GM23338 (cell line): ENCODE data around the gene CAPZB. TPM values are rescaled to one million over a fixed set of nuclear protein-coding genes. Genes with fewer than 3 reads are reported as not detected.

Source experiments
- ATAC-seq: fragments of 200-7000 bp; cut with Tn5 transposase; 3 replicates; pipeline ENCODE4 v1.9.1; 2020
- DNase-seq: peaks from one replicate; pipeline ENCODE4 v3.0.0-alpha.2; 2015; ENCODE audit warnings: low spot score
- H2AFZ ChIP-seq: fragments of 200-600 bp; sonication (generic); 2 replicates; pipeline ENCODE4 v1.8.0; 2016; ENCODE audit warnings: antibody characterized with exemption, mild to moderate bottlenecking, moderate library complexity
- H3F3A ChIP-seq: fragments of 200-600 bp; sonication (generic); replicated peaks from 2 replicates; pipeline ENCODE4 v1.8.0; 2017; ENCODE audit warnings: antibody characterized with exemption, mixed run types, low read depth
- H3K27ac ChIP-seq: fragments of 200-600 bp; sonication (generic); 2 replicates; pipeline ENCODE4 v1.6.1; 2016; ENCODE audit warnings: low read depth
- H3K27me3 ChIP-seq: fragments of 200-600 bp; sonication (generic); 2 replicates; pipeline ENCODE4 v1.8.0; 2016; ENCODE audit warnings: mild to moderate bottlenecking, mixed run types, moderate library complexity; ENCODE audit not compliant: insufficient read depth
- H3K36me3 ChIP-seq: fragments of 200-600 bp; sonication (generic); 2 replicates; pipeline ENCODE4 v1.8.0; 2016; ENCODE audit warnings: mild to moderate bottlenecking; ENCODE audit not compliant: insufficient read depth
- H3K4me1 ChIP-seq: fragments of 200-600 bp; sonication (generic); 2 replicates; pipeline ENCODE4 v1.8.0; 2016; ENCODE audit warnings: mild to moderate bottlenecking, moderate library complexity; ENCODE audit not compliant: insufficient read depth
- H3K4me2 ChIP-seq: fragments of 200-600 bp; sonication (generic); 2 replicates; pipeline ENCODE4 v1.7.1; 2017; ENCODE audit warnings: mixed run types
- H3K4me3 ChIP-seq: fragments of 200-600 bp; sonication (generic); 2 replicates; pipeline ENCODE4 v1.6.1; 2016; ENCODE audit warnings: mixed run types
- H3K79me2 ChIP-seq: fragments of 200-600 bp; sonication (generic); replicated peaks from 2 replicates; pipeline ENCODE4 v1.8.0; 2017; ENCODE audit warnings: mild to moderate bottlenecking; ENCODE audit not compliant: insufficient read depth
- H3K9me2 ChIP-seq: fragments of 200-600 bp; sonication (generic); 2 replicates; pipeline ENCODE4 v1.8.0; 2017; ENCODE audit not compliant: insufficient read depth
- H4K20me1 ChIP-seq: fragments of 200-600 bp; sonication (generic); replicated peaks from 2 replicates; pipeline ENCODE4 v1.8.0; 2017; ENCODE audit warnings: mild to moderate bottlenecking; ENCODE audit not compliant: insufficient read depth
- H3K27ac Mint-ChIP-seq: 2 replicates; pipeline ENCODE4 v1.8.0; 2020; ENCODE audit warnings: inconsistent platforms, mild to moderate bottlenecking, moderate library complexity, mixed read lengths
- H3K27me3 Mint-ChIP-seq: 3 replicates; pipeline ENCODE4 v1.8.0; 2022; ENCODE audit warnings: low read depth, mild to moderate bottlenecking, moderate library complexity, mixed read lengths, inconsistent platforms; ENCODE audit not compliant: insufficient read depth, poor library complexity
- H3K36me3 Mint-ChIP-seq: 3 replicates; pipeline ENCODE4 v1.8.0; 2021; ENCODE audit warnings: low read depth, mild to moderate bottlenecking, inconsistent platforms, moderate library complexity, mixed read lengths
- H3K4me1 Mint-ChIP-seq: 3 replicates; pipeline ENCODE4 v1.8.0; 2020; ENCODE audit warnings: mild to moderate bottlenecking, inconsistent platforms, mixed read lengths
- H3K4me3 Mint-ChIP-seq: 3 replicates; pipeline ENCODE4 v1.8.0; 2021; ENCODE audit warnings: moderate library complexity, mild to moderate bottlenecking, inconsistent platforms, mixed read lengths
- H3K9me3 Mint-ChIP-seq: 3 replicates; pipeline ENCODE4 v1.8.0; 2020; ENCODE audit warnings: moderate library complexity, mild to moderate bottlenecking, inconsistent platforms, mixed read lengths
- CREB1 ChIP-seq: fragments of 250-450 bp; sonication (Bioruptor Pico); IDR thresholded peaks from 2 replicates; pipeline ENCODE4 v1.5.0; 2020; ENCODE audit warnings: low read depth, mild to moderate bottlenecking, moderate library complexity
- EZH2 ChIP-seq: fragments of 200-600 bp; sonication (generic); IDR thresholded peaks from one replicate; pipeline ENCODE4 v1.8.0; 2017; ENCODE audit warnings: antibody characterized with exemption, mild to moderate bottlenecking, low read depth; ENCODE audit not compliant: unreplicated experiment
- EZH2phosphoT487 ChIP-seq: fragments of 200-600 bp; sonication (generic); IDR thresholded peaks from one replicate; pipeline ENCODE4 v1.8.1; 2018; ENCODE audit warnings: antibody characterized with exemption; ENCODE audit not compliant: unreplicated experiment
- JUNB ChIP-seq: IDR thresholded peaks from one replicate; pipeline ENCODE4 v1.6.1; 2016; ENCODE audit warnings: antibody characterized with exemption; ENCODE audit not compliant: unreplicated experiment
- NANOG ChIP-seq: IDR thresholded peaks from 2 replicates; pipeline ENCODE4 v1.6.1; 2016; ENCODE audit warnings: antibody characterized with exemption, borderline replicate concordance
- POLR2AphosphoS5 ChIP-seq: IDR thresholded peaks from 2 replicates; pipeline ENCODE4 v1.6.1; 2016; ENCODE audit warnings: antibody characterized with exemption, low read depth
- REST ChIP-seq: IDR thresholded peaks from one replicate; pipeline ENCODE4 v1.6.1; 2018; ENCODE audit warnings: antibody characterized with exemption; ENCODE audit not compliant: unreplicated experiment
- STAT1 ChIP-seq: IDR thresholded peaks from one replicate; pipeline ENCODE4 v1.6.1; 2016; ENCODE audit warnings: antibody characterized with exemption; ENCODE audit not compliant: unreplicated experiment
- ZNF114 ChIP-seq: fragments of 250-450 bp; sonication (Bioruptor Pico); IDR thresholded peaks from 2 replicates; pipeline ENCODE4 v1.5.0; 2020; ENCODE audit warnings: mild to moderate bottlenecking, moderate library complexity
- ZNF331 ChIP-seq: fragments of 250-450 bp; sonication (Bioruptor Pico); IDR thresholded peaks from 2 replicates; pipeline ENCODE4 v1.5.0; 2020; ENCODE audit warnings: low read depth, mild to moderate bottlenecking, moderate library complexity
- polyA plus RNA-seq: library from polyadenylated mRNA; unstranded; fragments of >200 nt; fragmentation: Nextera tagmentation; extraction: Ambion mirVana; gene quantifications from 2 replicates; pipeline ENCODE4 v1.2.1, GENCODE V29; 2016
- total RNA-seq: library from RNA; depleted of rRNA; stranded (reverse); fragments of >200 nt; shearing (Covaris generic); gene quantifications from 2 replicates; pipeline ENCODE4 v1.2.3, GENCODE V29; 2014
- TF ChIP-seq, protein P1 (sequence below): IDR thresholded peaks from 2 replicates; pipeline ENCODE4 v1.6.1; 2016; ENCODE audit warnings: antibody characterized with exemption
- TF ChIP-seq, protein P2 (sequence below): fragments of 250-450 bp; sonication (Bioruptor Pico); IDR thresholded peaks from 2 replicates; pipeline ENCODE4 v1.5.0; 2020; ENCODE audit warnings: mild to moderate bottlenecking, moderate library complexity
- TF ChIP-seq, protein P3 (sequence below), 2 experiments: fragments of 200-600 bp in 1 of 2; sonication (generic) in 1 of 2; conservative IDR thresholded peaks; 2 replicates each; pipeline versions ENCODE4 v1.5.1 to v1.6.1; 2016 to 2017; ENCODE audit warnings: antibody characterized with exemption in 2 of 2, low read depth in 2 of 2, mild to moderate bottlenecking in 2 of 2, moderate library complexity in 1 of 2

Gene CAPZB
- total and polyA plus RNA-seq, 2 experiments from 2014 or later, result 195 to 348 TPM

DNA sequence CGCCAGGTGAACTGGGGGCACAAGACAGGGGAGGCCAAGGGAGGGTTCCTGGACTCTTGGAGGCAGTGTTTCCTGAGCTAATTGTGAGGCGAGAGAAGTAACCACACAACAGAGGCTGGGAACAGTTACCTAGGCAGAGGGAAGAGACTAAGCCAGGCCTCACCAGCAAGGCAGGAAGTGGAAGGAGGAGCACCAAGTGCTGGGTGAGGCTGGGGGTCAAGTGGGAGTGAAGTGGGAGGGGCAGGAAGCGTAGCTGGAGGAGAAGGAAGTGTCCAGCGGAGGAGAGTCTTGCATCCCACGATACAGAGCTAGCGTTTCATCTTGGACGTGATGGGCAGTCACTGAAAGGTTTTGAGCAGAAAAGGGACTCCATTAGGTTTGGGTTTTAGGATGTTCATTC, 48.3 kb upstream of the CAPZB start:
- Histone ChIP-seq H3K27ac (no peak overlapping the region), H2AFZ (peak overlapping the region; percentile 23; the same call in 1 of the 2 replicates), H3K4me2 (no peak overlapping the region), H3K9me2 (no peaks in the 10 kb centered on the region), H3K36me3 (no peaks in the 10 kb centered on the region), H3K27me3 (no peaks in the 10 kb centered on the region), H3K4me3 (no peak overlapping the region), H3K4me1 (no peaks in the 10 kb centered on the region), H3F3A (no peaks in the 10 kb centered on the region), H3K79me2 (no peaks in the 10 kb centered on the region), H4K20me1 (no peaks in the 10 kb centered on the region)
- peaks cover 4% of the 10 kb centered on the region; the same call in 1 of the 3 replicates for H3K36me3 Mint-ChIP-seq
- TF ChIP-seq, protein P1, sequence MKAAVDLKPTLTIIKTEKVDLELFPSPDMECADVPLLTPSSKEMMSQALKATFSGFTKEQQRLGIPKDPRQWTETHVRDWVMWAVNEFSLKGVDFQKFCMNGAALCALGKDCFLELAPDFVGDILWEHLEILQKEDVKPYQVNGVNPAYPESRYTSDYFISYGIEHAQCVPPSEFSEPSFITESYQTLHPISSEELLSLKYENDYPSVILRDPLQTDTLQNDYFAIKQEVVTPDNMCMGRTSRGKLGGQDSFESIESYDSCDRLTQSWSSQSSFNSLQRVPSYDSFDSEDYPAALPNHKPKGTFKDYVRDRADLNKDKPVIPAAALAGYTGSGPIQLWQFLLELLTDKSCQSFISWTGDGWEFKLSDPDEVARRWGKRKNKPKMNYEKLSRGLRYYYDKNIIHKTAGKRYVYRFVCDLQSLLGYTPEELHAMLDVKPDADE, result no peak
- no peak for TF ChIP-seq NANOG
- no peak for TF ChIP-seq STAT1
- TF ChIP-seq, protein P2, sequence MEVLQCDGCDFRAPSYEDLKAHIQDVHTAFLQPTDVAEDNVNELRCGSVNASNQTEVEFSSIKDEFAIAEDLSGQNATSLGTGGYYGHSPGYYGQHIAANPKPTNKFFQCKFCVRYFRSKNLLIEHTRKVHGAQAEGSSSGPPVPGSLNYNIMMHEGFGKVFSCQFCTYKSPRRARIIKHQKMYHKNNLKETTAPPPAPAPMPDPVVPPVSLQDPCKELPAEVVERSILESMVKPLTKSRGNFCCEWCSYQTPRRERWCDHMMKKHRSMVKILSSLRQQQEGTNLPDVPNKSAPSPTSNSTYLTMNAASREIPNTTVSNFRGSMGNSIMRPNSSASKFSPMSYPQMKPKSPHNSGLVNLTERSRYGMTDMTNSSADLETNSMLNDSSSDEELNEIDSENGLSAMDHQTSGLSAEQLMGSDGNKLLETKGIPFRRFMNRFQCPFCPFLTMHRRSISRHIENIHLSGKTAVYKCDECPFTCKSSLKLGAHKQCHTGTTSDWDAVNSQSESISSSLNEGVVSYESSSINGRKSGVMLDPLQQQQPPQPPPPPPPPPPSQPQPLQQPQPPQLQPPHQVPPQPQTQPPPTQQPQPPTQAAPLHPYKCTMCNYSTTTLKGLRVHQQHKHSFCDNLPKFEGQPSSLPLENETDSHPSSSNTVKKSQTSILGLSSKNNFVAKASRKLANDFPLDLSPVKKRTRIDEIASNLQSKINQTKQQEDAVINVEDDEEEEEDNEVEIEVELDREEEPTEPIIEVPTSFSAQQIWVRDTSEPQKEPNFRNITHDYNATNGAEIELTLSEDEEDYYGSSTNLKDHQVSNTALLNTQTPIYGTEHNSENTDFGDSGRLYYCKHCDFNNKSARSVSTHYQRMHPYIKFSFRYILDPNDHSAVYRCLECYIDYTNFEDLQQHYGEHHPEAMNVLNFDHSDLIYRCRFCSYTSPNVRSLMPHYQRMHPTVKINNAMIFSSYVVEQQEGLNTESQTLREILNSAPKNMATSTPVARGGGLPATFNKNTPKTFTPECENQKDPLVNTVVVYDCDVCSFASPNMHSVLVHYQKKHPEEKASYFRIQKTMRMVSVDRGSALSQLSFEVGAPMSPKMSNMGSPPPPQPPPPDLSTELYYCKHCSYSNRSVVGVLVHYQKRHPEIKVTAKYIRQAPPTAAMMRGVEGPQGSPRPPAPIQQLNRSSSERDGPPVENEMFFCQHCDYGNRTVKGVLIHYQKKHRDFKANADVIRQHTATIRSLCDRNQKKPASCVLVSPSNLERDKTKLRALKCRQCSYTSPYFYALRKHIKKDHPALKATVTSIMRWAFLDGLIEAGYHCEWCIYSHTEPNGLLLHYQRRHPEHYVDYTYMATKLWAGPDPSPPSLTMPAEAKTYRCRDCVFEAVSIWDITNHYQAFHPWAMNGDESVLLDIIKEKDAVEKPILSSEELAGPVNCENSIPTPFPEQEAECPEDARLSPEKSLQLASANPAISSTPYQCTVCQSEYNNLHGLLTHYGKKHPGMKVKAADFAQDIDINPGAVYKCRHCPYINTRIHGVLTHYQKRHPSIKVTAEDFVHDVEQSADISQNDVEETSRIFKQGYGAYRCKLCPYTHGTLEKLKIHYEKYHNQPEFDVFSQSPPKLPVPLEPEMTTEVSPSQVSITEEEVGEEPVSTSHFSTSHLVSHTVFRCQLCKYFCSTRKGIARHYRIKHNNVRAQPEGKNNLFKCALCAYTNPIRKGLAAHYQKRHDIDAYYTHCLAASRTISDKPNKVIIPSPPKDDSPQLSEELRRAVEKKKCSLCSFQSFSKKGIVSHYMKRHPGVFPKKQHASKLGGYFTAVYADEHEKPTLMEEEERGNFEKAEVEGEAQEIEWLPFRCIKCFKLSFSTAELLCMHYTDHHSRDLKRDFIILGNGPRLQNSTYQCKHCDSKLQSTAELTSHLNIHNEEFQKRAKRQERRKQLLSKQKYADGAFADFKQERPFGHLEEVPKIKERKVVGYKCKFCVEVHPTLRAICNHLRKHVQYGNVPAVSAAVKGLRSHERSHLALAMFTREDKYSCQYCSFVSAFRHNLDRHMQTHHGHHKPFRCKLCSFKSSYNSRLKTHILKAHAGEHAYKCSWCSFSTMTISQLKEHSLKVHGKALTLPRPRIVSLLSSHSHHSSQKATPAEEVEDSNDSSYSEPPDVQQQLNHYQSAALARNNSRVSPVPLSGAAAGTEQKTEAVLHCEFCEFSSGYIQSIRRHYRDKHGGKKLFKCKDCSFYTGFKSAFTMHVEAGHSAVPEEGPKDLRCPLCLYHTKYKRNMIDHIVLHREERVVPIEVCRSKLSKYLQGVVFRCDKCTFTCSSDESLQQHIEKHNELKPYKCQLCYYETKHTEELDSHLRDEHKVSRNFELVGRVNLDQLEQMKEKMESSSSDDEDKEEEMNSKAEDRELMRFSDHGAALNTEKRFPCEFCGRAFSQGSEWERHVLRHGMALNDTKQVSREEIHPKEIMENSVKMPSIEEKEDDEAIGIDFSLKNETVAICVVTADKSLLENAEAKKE (CRISPR knock-in tag), result no peak
- no peak for TF ChIP-seq EZH2phosphoT487
- TF ChIP-seq CREB1 (CRISPR knock-in tag), result no peak
- TF ChIP-seq, protein P3, sequence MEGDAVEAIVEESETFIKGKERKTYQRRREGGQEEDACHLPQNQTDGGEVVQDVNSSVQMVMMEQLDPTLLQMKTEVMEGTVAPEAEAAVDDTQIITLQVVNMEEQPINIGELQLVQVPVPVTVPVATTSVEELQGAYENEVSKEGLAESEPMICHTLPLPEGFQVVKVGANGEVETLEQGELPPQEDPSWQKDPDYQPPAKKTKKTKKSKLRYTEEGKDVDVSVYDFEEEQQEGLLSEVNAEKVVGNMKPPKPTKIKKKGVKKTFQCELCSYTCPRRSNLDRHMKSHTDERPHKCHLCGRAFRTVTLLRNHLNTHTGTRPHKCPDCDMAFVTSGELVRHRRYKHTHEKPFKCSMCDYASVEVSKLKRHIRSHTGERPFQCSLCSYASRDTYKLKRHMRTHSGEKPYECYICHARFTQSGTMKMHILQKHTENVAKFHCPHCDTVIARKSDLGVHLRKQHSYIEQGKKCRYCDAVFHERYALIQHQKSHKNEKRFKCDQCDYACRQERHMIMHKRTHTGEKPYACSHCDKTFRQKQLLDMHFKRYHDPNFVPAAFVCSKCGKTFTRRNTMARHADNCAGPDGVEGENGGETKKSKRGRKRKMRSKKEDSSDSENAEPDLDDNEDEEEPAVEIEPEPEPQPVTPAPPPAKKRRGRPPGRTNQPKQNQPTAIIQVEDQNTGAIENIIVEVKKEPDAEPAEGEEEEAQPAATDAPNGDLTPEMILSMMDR (conservative IDR thresholded peaks at IDR 0.05; ENCODE audit: low read depth in 2 of 2), result no peak
- no peak for TF ChIP-seq ZNF331 (CRISPR knock-in tag)
- TF ChIP-seq POLR2AphosphoS5, result no peak
- no peak for TF ChIP-seq EZH2
- no peak for TF ChIP-seq REST
- TF ChIP-seq ZNF114, result no peak
- no peak for TF ChIP-seq JUNB
- no peak overlapping the region for H3K4me3 Mint-ChIP-seq
- H3K9me3 Mint-ChIP-seq, result peaks cover 18% of the 10 kb centered on the region
- ATAC-seq, result no peak
- no peaks in the 10 kb centered on the region for H3K4me1 Mint-ChIP-seq
- no peak overlapping the region for H3K27ac Mint-ChIP-seq
- no peak for DNase-seq
- H3K27me3 Mint-ChIP-seq, result peaks cover 10% of the 10 kb centered on the region
